A549 (cell line): ENCODE measurements around the gene NDC80. TPM values are rescaled to one million over a fixed set of nuclear protein-coding genes. Genes with fewer than 3 reads are reported as not detected.
A peak's percentile ranks its signal among the peaks of the same experiment; 100 is the strongest.

Source experiments
- ATAC-seq, 2 experiments: fragments of 200-7000 bp in 1 of 2; fragments of >200 bp in 1 of 2; cut with Nextera tagmentation in 1 of 2; cut with Tn5 transposase in 1 of 2; 3 replicates each; pipeline versions ENCODE4 v1.8.0 to v1.9.1; 2018 to 2020; ENCODE audit warnings: mild to moderate bottlenecking in 1 of 2, moderate library complexity in 1 of 2
- CTCF ChIA-PET: fragments of 300-600 bp; sonication (Branson Sonifier 250); formaldehyde crosslinking; extraction: SDS; loops from one replicate; lab custom pipeline; 2021; ENCODE audit warnings: antibody characterized with exemption, inconsistent platforms; lab: Yijun Ruan, JAX
- POLR2A ChIA-PET: fragments of 350-600 bp; formaldehyde crosslinking; extraction: SDS; loops from one replicate; lab custom pipeline; 2021; ENCODE audit warnings: antibody characterized with exemption, inconsistent platforms; lab: Yijun Ruan, JAX
- DNase-seq, 2 experiments: peaks; one replicate each; pipeline versions ENCODE4 v3.0.0 to v3.0.0-alpha.2; 2011 to 2016; ENCODE audit warnings: low read depth in 1 of 2, low spot score in 1 of 2
- FAIRE-seq: peaks from 2 replicates; lab custom pipeline; 2011; peaks lifted over from hg19 to GRCh38; lab: Jason Lieb, UNC
- H3K27ac ChIP-seq, 2 experiments: fragments of >200 bp; sonication (Bioruptor Twin); formaldehyde crosslinking; 3 replicates each; pipeline ENCODE4 v1.5.1; 2016 to 2017
- H3K4me1 ChIP-seq: fragments of >200 bp; sonication (Bioruptor Twin); formaldehyde crosslinking; 3 replicates; pipeline ENCODE4 v1.6.1; 2016
- H3K4me2 ChIP-seq: fragments of >200 bp; sonication (Bioruptor Twin); formaldehyde crosslinking; 3 replicates; pipeline ENCODE4 v1.6.1; 2016
- H3K4me3 ChIP-seq: fragments of >200 bp; sonication (Bioruptor Twin); formaldehyde crosslinking; 3 replicates; pipeline ENCODE4 v1.5.1; 2016
- H3K9me3 ChIP-seq: fragments of >200 bp; sonication (Bioruptor Twin); formaldehyde crosslinking; 3 replicates; pipeline ENCODE4 v1.6.1; 2016
- BCL3 ChIP-seq: fragments of >200 bp; sonication (Bioruptor Twin); formaldehyde crosslinking; IDR thresholded peaks from 3 replicates; pipeline ENCODE4 v1.6.1; 2016
- BHLHE40 ChIP-seq: IDR thresholded peaks from 2 replicates; pipeline ENCODE4 v1.6.1; 2012; ENCODE audit warnings: low read depth, low read length, inconsistent platforms
- CHD2 ChIP-seq: fragments of 150-350 bp; IDR thresholded peaks from 2 replicates; pipeline ENCODE4 v1.6.1; 2014; ENCODE audit warnings: low read length; ENCODE audit not compliant: partially characterized antibody
- CHD4 ChIP-seq: fragments of 200-600 bp; sonication (generic); IDR thresholded peaks from 2 replicates; pipeline ENCODE4 v1.6.1; 2016; ENCODE audit warnings: antibody characterized with exemption, mild to moderate bottlenecking, borderline replicate concordance
- CTCF ChIP-seq: fragments of >200 bp; sonication (Bioruptor Twin); formaldehyde crosslinking; IDR thresholded peaks from 3 replicates; pipeline ENCODE4 v1.5.1; 2016
- EHMT2 ChIP-seq: fragments of 200-600 bp; sonication (generic); IDR thresholded peaks from 2 replicates; pipeline ENCODE4 v1.6.1; 2016; ENCODE audit warnings: antibody characterized with exemption, low read depth, mild to moderate bottlenecking, moderate library complexity
- ESRRA ChIP-seq: fragments of 150-350 bp; IDR thresholded peaks from 2 replicates; pipeline ENCODE4 v1.6.1; 2014; ENCODE audit warnings: mild to moderate bottlenecking, low read length, borderline replicate concordance
- HMGXB4 ChIP-seq: fragments of 250-450 bp; sonication (Bioruptor Pico); IDR thresholded peaks from 2 replicates; pipeline ENCODE4 v1.5.0; 2021; ENCODE audit warnings: mild to moderate bottlenecking, moderate library complexity, borderline replicate concordance
- HOXB13 ChIP-seq: fragments of 250-450 bp; sonication (Bioruptor Pico); IDR thresholded peaks from 2 replicates; pipeline ENCODE4 v1.5.0; 2020; ENCODE audit warnings: low read depth, mild to moderate bottlenecking, moderate library complexity
- HOXB5 ChIP-seq: fragments of 250-450 bp; sonication (Bioruptor Pico); IDR thresholded peaks from 2 replicates; pipeline ENCODE4 v1.5.0; 2020; ENCODE audit warnings: mild to moderate bottlenecking, moderate library complexity
- JUN ChIP-seq, 2 experiments: fragments of >200 bp; sonication (Bioruptor Twin); formaldehyde crosslinking; IDR thresholded peaks; 2 replicates in 1 of 2; 3 replicates in 1 of 2; pipeline ENCODE4 v1.6.1; 2016 to 2017
- KDM5A ChIP-seq: fragments of 200-600 bp; sonication (generic); IDR thresholded peaks from 2 replicates; pipeline ENCODE4 v1.6.1; 2016; ENCODE audit warnings: antibody characterized with exemption, mild to moderate bottlenecking
- PBX3 ChIP-seq: IDR thresholded peaks from 2 replicates; pipeline ENCODE4 v1.6.1; 2012
- POLR2AphosphoS2 ChIP-seq: conservative IDR thresholded peaks from 2 replicates; pipeline ENCODE4 v1.6.1; 2012; ENCODE audit warnings: low read length, improper control_type of control experiment, inconsistent platforms
- RAD21 ChIP-seq, 2 experiments: fragments of >200 bp in 1 of 2; sonication (Bioruptor Twin) in 1 of 2; formaldehyde crosslinking in 1 of 2; IDR thresholded peaks in 1 of 2; conservative IDR thresholded peaks in 1 of 2; 2 replicates in 1 of 2; 3 replicates in 1 of 2; pipeline ENCODE4 v1.6.1; 2012 to 2018; ENCODE audit warnings: inconsistent platforms in 1 of 2
- RARB ChIP-seq: fragments of 250-450 bp; sonication (Bioruptor Pico); IDR thresholded peaks from 2 replicates; pipeline ENCODE4 v1.8.0; 2021; ENCODE audit warnings: mild to moderate bottlenecking, moderate library complexity
- RNF2 ChIP-seq: fragments of 200-600 bp; sonication (generic); IDR thresholded peaks from 2 replicates; pipeline ENCODE4 v1.6.1; 2016; ENCODE audit warnings: low read depth, mild to moderate bottlenecking, antibody characterized with exemption, moderate library complexity, borderline replicate concordance
- SREBF2 ChIP-seq: fragments of 450-650 bp; IDR thresholded peaks from 2 replicates; pipeline ENCODE4 v1.6.1; 2014; ENCODE audit warnings: mild to moderate bottlenecking, moderate library complexity
- TFCP2L1 ChIP-seq: fragments of 250-450 bp; sonication (Bioruptor Pico); IDR thresholded peaks from 2 replicates; pipeline ENCODE4 v1.5.0; 2021; ENCODE audit warnings: mild to moderate bottlenecking
- TP53 ChIP-seq: fragments of 250-450 bp; sonication (Bioruptor Pico); IDR thresholded peaks from 2 replicates; pipeline ENCODE4 v1.5.0; 2021; ENCODE audit warnings: mild to moderate bottlenecking, moderate library complexity
- USF2 ChIP-seq: fragments of 450-650 bp; IDR thresholded peaks from 2 replicates; pipeline ENCODE4 v1.6.1; 2014; ENCODE audit warnings: antibody characterized with exemption
- WGBS: methylation state at CpG from one replicate; pipeline ENCODE4 v1.1.6; 2017; ENCODE audit errors: missing lambda C conversion rate; 5-methylcytosine and 5-hydroxymethylcytosine counted together
- polyA plus RNA-seq, 4 experiments: library from polyadenylated mRNA; depleted of rRNA in 3 of 4; stranded (reverse); fragments of >200 nt; fragmentation: RNase III in 1 of 4; extraction: RNeasy Plus Mini Kit Qiagen cat#74134 plus additional on column Dnase treatment in 1 of 4; gene quantifications; 2 replicates in 3 of 4; 3 replicates in 1 of 4; pipeline ENCODE4 v1.2.3, GENCODE V29; 2011 to 2017

Gene NDC80
- polyA plus RNA-seq, 2 of the 4 experiments (the other 2 are of a cell fraction) = 11.1 to 20.2 TPM

GRCh38 chr18:2529154-2529553 is 42.2 kb upstream of the NDC80 start:
- TF ChIP-seq HMGXB4 (no peak), CHD2 (no peak), RARB (CRISPR knock-in tag) (no peak)
- FAIRE-seq (no peak), ATAC-seq (no peak), DNase-seq (peak in 1 of 2 experiments; percentile 7)
- no peak overlapping the region for H3K4me2 ChIP-seq
- ChIA-PET CTCF (no interaction called here), POLR2A (no interaction called here)
- 93% methylated on average over 6 of the region's 7 CpGs for WGBS
- no peaks in the 10 kb centered on the region for H3K4me1 ChIP-seq
- H3K4me3 ChIP-seq = no peak overlapping the region
- H3K9me3 ChIP-seq = no peaks in the 10 kb centered on the region
- H3K27ac ChIP-seq = no peak overlapping the region

- CTCF ChIA-PET = interaction anchor here (1.2 kb wide), 1 partner anchor 10 kb away, joined by 5 read pairs; no protein-coding TSS in a partner anchor
- no peak for FAIRE-seq
- 61% methylated on average over 2 of the region's 2 CpGs for WGBS
Measured at GRCh38 chr18:2531751-2532150, 39.6 kb upstream of the NDC80 start.

GRCh38 chr18:2532797-2533196 is 38.6 kb upstream of the NDC80 start:
- ATAC-seq = no peak
- WGBS = 94% methylated on average over 2 of the region's 2 CpGs
- CTCF ChIA-PET = no interaction called here
- TF ChIP-seq RNF2 (no peak), EHMT2 (no peak), TP53 (CRISPR knock-in tag) (no peak), CTCF (no peak), JUN (IDR thresholded peaks at IDR 0.05) (no peak), KDM5A (no peak), TFCP2L1 (no peak), CHD2 (no peak), ESRRA (no peak), BCL3 (no peak), SREBF2 (no peak), HOXB13 (CRISPR knock-in tag) (no peak), CHD4 (no peak)

More at GRCh38 chr18:2531751-2532150, 39.6 kb upstream of the NDC80 start:
- Histone ChIP-seq H3K27ac (no peak overlapping the region), H3K4me1 (peaks cover 6% of the 10 kb centered on the region; the same call in 1 of the 3 replicates), H3K9me3 (no peaks in the 10 kb centered on the region), H3K4me2 (no peak overlapping the region), H3K4me3 (no peak overlapping the region)
- no peak for ATAC-seq
- TF ChIP-seq RAD21 (conservative IDR thresholded peaks at IDR 0.05 in 1 of 2, IDR thresholded peaks at IDR 0.05 in 1 of 2) = no peak
- TF ChIP-seq POLR2AphosphoS2 = no peak
- TF ChIP-seq CHD2 = no peak
- TF ChIP-seq ESRRA = no peak
- TF ChIP-seq HOXB5 (CRISPR knock-in tag) = no peak
- TF ChIP-seq USF2 = no peak
- no peak for TF ChIP-seq HMGXB4
- TF ChIP-seq BHLHE40 = no peak
- TF ChIP-seq PBX3 = no peak
- DNase-seq = no peak
- POLR2A ChIA-PET = no interaction called here

More at GRCh38 chr18:2532797-2533196, 38.6 kb upstream of the NDC80 start:
- no peaks in the 10 kb centered on the region for H3K9me3 ChIP-seq
- no peak overlapping the region for H3K4me2 ChIP-seq
- H3K27ac ChIP-seq = no peak overlapping the region
- POLR2A ChIA-PET = no interaction called here
- no peak overlapping the region for H3K4me3 ChIP-seq
- FAIRE-seq = no peak
- H3K4me1 ChIP-seq = peaks cover 11% of the 10 kb centered on the region; the same call in 2 of the 3 replicates
- no peak for DNase-seq
